ENCODE data around the gene FLAD1.

FLAD1 gene

GRCh38 chr1:154990276-154990675 is 7.1 kb downstream of the FLAD1 start:
- DNase-seq (ENCODE audit: low spot score), result no peak

GRCh38 chr1:154992721-154993571 is 9.8 kb downstream of the FLAD1 start:
- DNase-seq (ENCODE audit: low spot score), result no peak

GRCh38 chr1:154993572-154994268 is 10.6 kb downstream of the FLAD1 start, which contains the start of gene LENEP:
Gene LENEP, plus strand, starts transcription at chr1:154993586. Its CDS starts 22 bp downstream, at chr1:154993608.
- no peak for DNase-seq (ENCODE audit: low spot score)

GRCh38 chr1:154994269-154994587 is 11.1 kb downstream of the FLAD1 start:
- no peak for DNase-seq (ENCODE audit: low spot score)

GRCh38 chr1:154994591-154994990 is 11.4 kb downstream of the FLAD1 start:
- no peak for DNase-seq (ENCODE audit: low spot score)

- DNase-seq (ENCODE audit: low spot score), result peak; percentile 82
Measured at GRCh38 chr1:154995301-154995983, 12.3 kb downstream of the FLAD1 start.

GRCh38 chr1:154996966-154997701 is 14.0 kb downstream of the FLAD1 start:
- DNase-seq (ENCODE audit: low spot score), result no peak

GRCh38 chr1:154998201-154998780 is 15.1 kb downstream of the FLAD1 start:
- DNase-seq (ENCODE audit: low spot score), result no peak

GRCh38 chr1:154998818-154999570 is 15.8 kb downstream of the FLAD1 start:
- DNase-seq (ENCODE audit: low spot score), result peak; percentile 77

GRCh38 chr1:154999571-155000410 is 16.6 kb downstream of the FLAD1 start:
- no peak for DNase-seq (ENCODE audit: low spot score)

- no peak for DNase-seq (ENCODE audit: low spot score)
Measured at GRCh38 chr1:155000411-155000725, 17.2 kb downstream of the FLAD1 start.

- peak; percentile 88 for DNase-seq (ENCODE audit: low spot score)
Measured at GRCh38 chr1:155000726-155001424, 17.7 kb downstream of the FLAD1 start.

GRCh38 chr1:155001425-155001674 is 18.2 kb downstream of the FLAD1 start:
- DNase-seq (ENCODE audit: low spot score), result no peak

- DNase-seq (ENCODE audit: low spot score), result peak; percentile 100
Measured at GRCh38 chr1:155001675-155002463, 18.7 kb downstream of the FLAD1 start.

GRCh38 chr1:155002464-155003226 is 19.5 kb downstream of the FLAD1 start, which contains the start of gene ZBTB7B:
Gene ZBTB7B, plus strand, starts transcription at chr1:155002802. Its CDS starts 11,859 bp downstream, at chr1:155014661.
- DNase-seq (ENCODE audit: low spot score), result peak; percentile 76

GRCh38 chr1:155003227-155003765 is 20.2 kb downstream of the FLAD1 start:
- DNase-seq (ENCODE audit: low spot score), result no peak

GRCh38 chr1:155003766-155004351 is 20.7 kb downstream of the FLAD1 start:
- peak; percentile 62 for DNase-seq (ENCODE audit: low spot score)

All from AG08396 (cell line).